Transverse colon (tissue), 4 donors: Measurements from ENCODE around the gene MRPL57. TPM values are rescaled to one million over a fixed set of nuclear protein-coding genes. Genes with fewer than 3 reads are reported as not detected.

Experiments used
- DNase-seq: peaks from one replicate; pipeline ENCODE4 v3.0.0-alpha.2; 2019
- H3K27ac ChIP-seq, 4 donors: fragments of 200-600 bp; sonication (generic); 2 replicates each; pipeline ENCODE4 v1.5.1; 2016 to 2018; ENCODE audit warnings: inconsistent platforms in 4 of 4
- H3K27me3 ChIP-seq: fragments of 200-600 bp; sonication (generic); 2 replicates; pipeline ENCODE4 v1.5.1; 2017; ENCODE audit warnings: inconsistent platforms
- H3K36me3 ChIP-seq, 4 donors: fragments of 200-600 bp; sonication (generic); 2 replicates each; pipeline ENCODE4 v1.5.1; 2017 to 2019; ENCODE audit warnings: inconsistent platforms in 4 of 4
- H3K4me1 ChIP-seq, 4 donors: fragments of 200-600 bp; sonication (generic); 2 replicates each; pipeline ENCODE4 v1.5.1; 2017 to 2020; ENCODE audit warnings: inconsistent platforms in 4 of 4
- H3K4me3 ChIP-seq, 4 donors: fragments of 200-600 bp; sonication (generic); 1 replicate in 1 of 4; 2 replicates in 3 of 4; pipeline versions ENCODE4 v1.5.1 to v1.6.1; 2017 to 2019; ENCODE audit warnings: inconsistent platforms in 4 of 4
- H3K9me3 ChIP-seq, 2 donors: fragments of 200-600 bp; sonication (generic); 2 replicates each; pipeline ENCODE4 v1.5.1; 2017 to 2019; ENCODE audit warnings: inconsistent platforms in 2 of 2
- EP300 ChIP-seq: sonication (generic); formaldehyde crosslinking; IDR thresholded peaks from one replicate; pipeline ENCODE4 v1.6.1; 2017; ENCODE audit warnings: antibody characterized with exemption, low read depth
- POLR2A ChIP-seq: fragments of 450-650 bp; IDR thresholded peaks from one replicate; pipeline ENCODE4 v1.6.1; 2016; ENCODE audit warnings: antibody characterized with exemption, mild to moderate bottlenecking, moderate library complexity
- POLR2AphosphoS5 ChIP-seq, 3 donors: sonication (generic); formaldehyde crosslinking; IDR thresholded peaks; one replicate each; pipeline ENCODE4 v1.6.1; 2016; ENCODE audit warnings: antibody characterized with exemption in 3 of 3
- WGBS, 2 donors: methylation state at CpG; one replicate each; pipeline ENCODE4 v1.1.5; 2018; ENCODE audit warnings: low coverage in 1 of 2; 5-methylcytosine and 5-hydroxymethylcytosine counted together
- in situ Hi-C, 4 donors: fragments of 200-750 bp; cut with MboI; loops; one replicate each; pipeline versions ENCODE4 v1.15.0 to v1.15.1; 2017; ENCODE audit warnings: low sequenced_read_pairs in 3 of 4, low pct_ligation_motif_present in 1 of 4, low pct_unique_long_range_greater_than_20kb in 1 of 4
- intact Hi-C: fragments of 100-400 bp; cut with DNase I; formaldehyde crosslinking; loops from one replicate; pipeline ENCODE4 v1.15.1; 2023; ENCODE audit warnings: low total_unique reads
- total RNA-seq, 4 donors: library from RNA; depleted of rRNA; stranded (reverse); fragments of >200 nt; gene quantifications; one replicate each; pipeline ENCODE4 v1.1.0, GENCODE V29; 2016
- TF ChIP-seq, protein P1 (sequence below), 5 experiments: fragments of 200-600 bp in 3 of 5; fragments of 450-650 bp in 2 of 5; sonication (generic) in 3 of 5; IDR thresholded peaks; 1 replicate in 2 of 5; 2 replicates in 3 of 5; pipeline ENCODE4 v1.5.1; 2016 to 2017; ENCODE audit warnings: antibody characterized with exemption in 5 of 5, inconsistent platforms in 3 of 5, mild to moderate bottlenecking in 2 of 5, moderate library complexity in 1 of 5

MRPL57 gene
- total RNA-seq, 4 donors from 2014 or later, result 27.0 to 59.7 (median 39.2) TPM

DNA sequence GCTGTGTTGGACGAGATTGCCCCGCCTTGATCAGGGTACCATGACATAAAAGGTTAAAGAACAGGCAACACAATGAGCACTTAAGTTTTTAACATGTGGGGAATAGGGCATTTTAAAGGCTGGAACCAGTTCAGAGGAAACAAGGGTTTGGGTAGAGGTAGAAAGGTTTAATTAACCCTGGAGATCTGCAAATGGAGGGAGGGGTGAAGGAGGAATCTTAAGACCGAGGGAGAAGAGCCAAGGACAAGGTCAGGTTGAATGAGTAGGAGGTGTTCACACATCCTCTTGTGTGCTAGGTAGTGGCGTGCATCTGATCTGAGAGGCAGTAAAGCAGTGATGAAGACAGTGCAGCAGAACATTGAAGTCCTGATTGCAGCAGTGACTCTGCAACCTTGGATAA lies 28.6 kb upstream of the MRPL57 start:
- Histone ChIP-seq H3K4me1 (peaks cover 3 to 12% (median 8%) of the 10 kb centered on the region in 4 donors), H3K9me3 (no peaks in the 10 kb centered on the region), H3K36me3 (peaks cover 0 to 27% (median 6%) of the 10 kb centered on the region in 4 donors), H3K27ac (no peak overlapping the region), H3K27me3 (no peaks in the 10 kb centered on the region), H3K4me3 (no peak overlapping the region)
- intact Hi-C loops (no loop called here), in situ Hi-C loops (no loop called here)
- 77 to 82% methylated on average over 3 to 4 of the region's 4 CpGs for WGBS, 2 donors
- TF ChIP-seq POLR2A, result peak; percentile 18
- no peak for TF ChIP-seq POLR2AphosphoS5 (IDR thresholded peaks at IDR 0.05)
- DNase-seq, result no peak

- Histone ChIP-seq H3K4me3 (no peak overlapping the region), H3K4me1 (peaks cover 0 to 3% (median under 1%) of the 10 kb centered on the region in 4 donors), H3K27ac (no peak overlapping the region), H3K9me3 (no peaks in the 10 kb centered on the region), H3K27me3 (no peaks in the 10 kb centered on the region), H3K36me3 (peaks cover 0 to 18% (median 6%) of the 10 kb centered on the region in 4 donors)
- 70 to 78% methylated on average over 5 of the region's 5 CpGs for WGBS, 2 donors
- TF ChIP-seq POLR2A, result no peak
- TF ChIP-seq POLR2AphosphoS5 (IDR thresholded peaks at IDR 0.05), result no peak
- TF ChIP-seq EP300, result no peak
- TF ChIP-seq, protein P1, sequence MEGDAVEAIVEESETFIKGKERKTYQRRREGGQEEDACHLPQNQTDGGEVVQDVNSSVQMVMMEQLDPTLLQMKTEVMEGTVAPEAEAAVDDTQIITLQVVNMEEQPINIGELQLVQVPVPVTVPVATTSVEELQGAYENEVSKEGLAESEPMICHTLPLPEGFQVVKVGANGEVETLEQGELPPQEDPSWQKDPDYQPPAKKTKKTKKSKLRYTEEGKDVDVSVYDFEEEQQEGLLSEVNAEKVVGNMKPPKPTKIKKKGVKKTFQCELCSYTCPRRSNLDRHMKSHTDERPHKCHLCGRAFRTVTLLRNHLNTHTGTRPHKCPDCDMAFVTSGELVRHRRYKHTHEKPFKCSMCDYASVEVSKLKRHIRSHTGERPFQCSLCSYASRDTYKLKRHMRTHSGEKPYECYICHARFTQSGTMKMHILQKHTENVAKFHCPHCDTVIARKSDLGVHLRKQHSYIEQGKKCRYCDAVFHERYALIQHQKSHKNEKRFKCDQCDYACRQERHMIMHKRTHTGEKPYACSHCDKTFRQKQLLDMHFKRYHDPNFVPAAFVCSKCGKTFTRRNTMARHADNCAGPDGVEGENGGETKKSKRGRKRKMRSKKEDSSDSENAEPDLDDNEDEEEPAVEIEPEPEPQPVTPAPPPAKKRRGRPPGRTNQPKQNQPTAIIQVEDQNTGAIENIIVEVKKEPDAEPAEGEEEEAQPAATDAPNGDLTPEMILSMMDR (IDR thresholded peaks at IDR 0.05), result no peak
- DNase-seq, result no peak
- in situ Hi-C loops (no loop called here), intact Hi-C loops (no loop called here)
Measured at GRCh38 chr13:21148557-21149258, 27.8 kb upstream of the MRPL57 start.

GRCh38 chr13:21149568-21149967 lies 26.9 kb upstream of the MRPL57 start:
- peaks cover 0 to 16% (median 6%) of the 10 kb centered on the region in 4 donors for H3K36me3 ChIP-seq
- H3K9me3 ChIP-seq, result no peaks in the 10 kb centered on the region
- intact Hi-C loops, result no loop called here
- in situ Hi-C loops, result no loop called here
- no peaks in the 10 kb centered on the region for H3K4me1 ChIP-seq
- no peak for TF ChIP-seq POLR2A
- TF ChIP-seq, protein P1 (IDR thresholded peaks at IDR 0.05), result no peak
- no peak for TF ChIP-seq POLR2AphosphoS5 (IDR thresholded peaks at IDR 0.05)
- TF ChIP-seq EP300, result no peak
- no peak for DNase-seq
- no peaks in the 10 kb centered on the region for H3K27me3 ChIP-seq
- 58 to 80% methylated on average over 1 of the region's 1 CpG for WGBS, 2 donors
- H3K4me3 ChIP-seq, result no peak overlapping the region
- no peak overlapping the region for H3K27ac ChIP-seq

DNA sequence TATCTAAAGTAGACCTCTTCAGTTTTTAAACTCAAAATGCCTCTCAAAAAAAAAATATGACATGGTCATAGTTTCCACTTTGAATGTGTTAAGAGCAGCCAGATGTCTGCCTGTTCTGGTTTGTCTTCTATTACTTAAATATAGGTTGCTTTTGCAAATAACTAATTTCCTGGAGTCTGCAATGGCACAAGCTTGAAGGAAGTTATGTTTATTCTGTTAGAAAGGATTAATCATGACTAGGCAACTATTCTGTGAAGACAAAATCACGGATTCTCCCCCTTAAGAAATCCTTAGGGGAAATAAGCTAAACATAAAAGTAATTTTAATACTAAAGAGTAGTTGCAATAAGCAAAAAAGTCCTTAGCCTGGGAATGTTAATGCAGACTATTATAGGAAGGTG lies 26.4 kb upstream of the MRPL57 start:
- Histone ChIP-seq H3K27ac (no peak overlapping the region), H3K9me3 (no peaks in the 10 kb centered on the region), H3K27me3 (no peaks in the 10 kb centered on the region), H3K4me1 (no peaks in the 10 kb centered on the region), H3K4me3 (no peak overlapping the region), H3K36me3 (peaks cover 0 to 16% (median 6%) of the 10 kb centered on the region in 4 donors)
- no peak for DNase-seq
- intact Hi-C loops, result no loop called here
- 79 to 88% methylated on average over 1 of the region's 1 CpG for WGBS, 2 donors
- TF ChIP-seq EP300, result no peak
- TF ChIP-seq POLR2A, result no peak
- TF ChIP-seq POLR2AphosphoS5 (IDR thresholded peaks at IDR 0.05), result no peak
- TF ChIP-seq, protein P1 (IDR thresholded peaks at IDR 0.05), result no peak
- in situ Hi-C loops, result no loop called here
